Colonic mucosa (tissue), 4 donors: ENCODE data around the gene TASP1. TPM values are rescaled to one million over a fixed set of nuclear protein-coding genes. Genes with fewer than 3 reads are reported as not detected.

Experiments
- DNase-seq: peaks from one replicate; pipeline ENCODE4 v3.0.0-alpha.2; 2020
- H3K27ac ChIP-seq: fragments of 200-600 bp; one replicate; pipeline ENCODE4 v1.8.0; 2021
- H3K27me3 ChIP-seq: fragments of 200-600 bp; one replicate; pipeline ENCODE4 v1.8.0; 2021
- H3K36me3 ChIP-seq: fragments of 200-600 bp; one replicate; pipeline ENCODE4 v1.8.0; 2021
- H3K4me1 ChIP-seq: fragments of 200-600 bp; one replicate; pipeline ENCODE4 v1.8.0; 2021; ENCODE audit warnings: mild to moderate bottlenecking
- H3K4me3 ChIP-seq: fragments of 200-600 bp; one replicate; pipeline ENCODE4 v1.8.0; 2021
- H3K9ac ChIP-seq, 2 donors: one replicate each; pipeline ENCODE4 v1.7.0; 2013; ENCODE audit warnings: control low read depth in 2 of 2, low read depth in 2 of 2, low read length in 2 of 2
- H3K9me3 ChIP-seq: fragments of 200-600 bp; one replicate; pipeline ENCODE4 v1.8.0; 2021
- intact Hi-C: fragments of 100-400 bp; cut with DNase I; formaldehyde crosslinking; loops from one replicate; pipeline ENCODE4 v1.14.1; 2022
- total RNA-seq, 2 donors: library from RNA; stranded (reverse); fragmentation: NEBNext Ultra II Directional in 1 of 2; extraction: Animal tissue kit (Norgen Biotek cat#: 25700) in 1 of 2; gene quantifications; one replicate each; pipeline ENCODE4 v1.2.1, GENCODE V29; 2021
- TF ChIP-seq, protein P1 (sequence below): fragments of 200-600 bp; IDR thresholded peaks from one replicate; pipeline ENCODE4 v1.8.0; 2022; ENCODE audit warnings: antibody characterized with exemption, mild to moderate bottlenecking
- donor health status: healthy.
- donor health status: DM: no; HTN: no; CAD: no.
- donor health status: DM: no; HTN: no; CAD: no.

Gene TASP1
- total RNA-seq, 2 donors from 2014 or later = 9.4 to 12.6 TPM

DNA sequence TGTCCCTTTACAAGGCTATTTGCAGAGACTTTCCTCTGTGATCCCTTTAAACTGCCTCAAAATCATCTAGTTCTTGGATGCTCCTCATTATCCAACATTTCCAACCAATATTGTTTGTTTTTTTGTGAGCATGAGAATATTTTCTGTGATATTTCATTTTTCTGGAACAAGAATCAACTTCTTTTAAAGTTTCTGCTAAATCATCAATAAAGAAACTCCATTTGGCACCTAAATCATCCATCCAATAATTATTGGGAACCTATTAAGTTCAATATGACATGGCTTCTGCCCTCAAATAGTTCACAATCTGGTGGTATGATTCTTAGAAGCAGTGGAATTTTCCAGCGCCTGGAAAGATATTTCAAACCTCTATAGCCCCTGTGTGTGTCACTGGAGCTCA is 210.0 kb downstream of the TASP1 start:
- intact Hi-C loops = no loop called here
- H3K4me3 ChIP-seq = no peak overlapping the region
- TF ChIP-seq, protein P1, sequence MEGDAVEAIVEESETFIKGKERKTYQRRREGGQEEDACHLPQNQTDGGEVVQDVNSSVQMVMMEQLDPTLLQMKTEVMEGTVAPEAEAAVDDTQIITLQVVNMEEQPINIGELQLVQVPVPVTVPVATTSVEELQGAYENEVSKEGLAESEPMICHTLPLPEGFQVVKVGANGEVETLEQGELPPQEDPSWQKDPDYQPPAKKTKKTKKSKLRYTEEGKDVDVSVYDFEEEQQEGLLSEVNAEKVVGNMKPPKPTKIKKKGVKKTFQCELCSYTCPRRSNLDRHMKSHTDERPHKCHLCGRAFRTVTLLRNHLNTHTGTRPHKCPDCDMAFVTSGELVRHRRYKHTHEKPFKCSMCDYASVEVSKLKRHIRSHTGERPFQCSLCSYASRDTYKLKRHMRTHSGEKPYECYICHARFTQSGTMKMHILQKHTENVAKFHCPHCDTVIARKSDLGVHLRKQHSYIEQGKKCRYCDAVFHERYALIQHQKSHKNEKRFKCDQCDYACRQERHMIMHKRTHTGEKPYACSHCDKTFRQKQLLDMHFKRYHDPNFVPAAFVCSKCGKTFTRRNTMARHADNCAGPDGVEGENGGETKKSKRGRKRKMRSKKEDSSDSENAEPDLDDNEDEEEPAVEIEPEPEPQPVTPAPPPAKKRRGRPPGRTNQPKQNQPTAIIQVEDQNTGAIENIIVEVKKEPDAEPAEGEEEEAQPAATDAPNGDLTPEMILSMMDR = no peak
- H3K27ac ChIP-seq = no peak overlapping the region
- DNase-seq = no peak
- H3K4me1 ChIP-seq = peaks cover 7% of the 10 kb centered on the region
- no peak overlapping the region for H3K9ac ChIP-seq
- no peaks in the 10 kb centered on the region for H3K36me3 ChIP-seq
- no peaks in the 10 kb centered on the region for H3K9me3 ChIP-seq
- no peaks in the 10 kb centered on the region for H3K27me3 ChIP-seq

DNA sequence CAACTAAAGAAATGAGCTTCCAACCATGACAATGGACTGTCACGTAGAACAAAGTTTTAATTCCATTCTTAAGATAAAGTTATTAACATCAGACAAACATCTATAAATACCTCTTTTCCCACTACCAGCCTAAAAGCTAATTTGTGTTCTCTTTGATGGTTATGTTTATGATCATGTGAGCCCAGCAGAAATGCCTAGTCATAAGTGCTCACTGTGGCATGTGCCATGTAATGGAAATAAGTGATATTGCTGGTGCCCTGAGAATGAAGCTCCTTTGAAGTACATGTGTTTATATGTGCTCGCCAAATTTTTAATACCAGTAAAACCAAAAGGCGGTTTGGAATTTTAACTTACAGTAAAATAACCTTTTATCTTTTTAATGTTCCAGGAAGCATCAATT is 211.9 kb downstream of the TASP1 start:
- Histone ChIP-seq H3K27ac (no peak overlapping the region), H3K4me1 (peaks cover 7% of the 10 kb centered on the region), H3K9me3 (no peaks in the 10 kb centered on the region), H3K27me3 (no peaks in the 10 kb centered on the region), H3K9ac (no peak overlapping the region), H3K4me3 (no peak overlapping the region), H3K36me3 (no peaks in the 10 kb centered on the region)
- intact Hi-C loops = no loop called here
- TF ChIP-seq, protein P1 = no peak
- DNase-seq = no peak

DNA sequence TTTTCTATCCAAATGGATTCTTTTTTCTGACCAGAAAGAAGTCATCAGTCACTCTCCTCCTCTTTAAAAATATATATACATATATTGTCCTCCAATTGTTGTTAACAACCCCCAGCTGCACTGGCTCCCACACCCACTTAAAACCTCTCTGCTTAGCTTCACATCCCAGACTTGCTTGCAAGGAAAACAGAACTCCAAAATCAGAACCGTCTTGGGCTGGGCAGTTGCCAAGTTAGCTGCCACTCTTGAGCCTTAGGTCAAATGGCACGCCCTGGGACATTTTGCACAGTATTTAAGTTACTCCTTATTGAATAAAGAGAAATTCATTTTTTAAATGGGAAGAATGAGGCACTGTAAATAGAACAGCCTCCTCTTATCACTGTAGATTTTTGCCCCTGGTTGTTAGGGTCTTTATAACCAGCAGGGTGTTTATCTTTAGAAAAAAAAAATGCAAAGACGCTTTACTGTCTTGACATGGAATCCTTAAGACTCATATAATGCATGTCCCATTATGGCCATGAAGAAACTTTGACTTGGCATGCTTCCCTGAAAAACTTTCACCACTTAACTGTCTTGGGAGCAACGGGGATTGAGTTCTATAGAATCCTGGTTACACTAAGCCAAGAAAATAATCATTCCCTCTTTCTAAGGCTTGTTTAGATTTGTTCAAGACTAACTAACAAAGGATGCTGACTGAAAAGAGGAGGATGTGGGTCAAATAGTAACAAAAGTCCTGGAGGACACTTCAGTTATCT is 213.2 kb downstream of the TASP1 start:
- TF ChIP-seq, protein P1 = no peak
- Histone ChIP-seq H3K4me1 (peaks cover 7% of the 10 kb centered on the region), H3K9ac (no peak overlapping the region), H3K27me3 (no peaks in the 10 kb centered on the region), H3K27ac (no peak overlapping the region), H3K4me3 (no peak overlapping the region), H3K9me3 (no peaks in the 10 kb centered on the region), H3K36me3 (no peaks in the 10 kb centered on the region)
- no peak for DNase-seq
- intact Hi-C loops = no loop called here

DNA sequence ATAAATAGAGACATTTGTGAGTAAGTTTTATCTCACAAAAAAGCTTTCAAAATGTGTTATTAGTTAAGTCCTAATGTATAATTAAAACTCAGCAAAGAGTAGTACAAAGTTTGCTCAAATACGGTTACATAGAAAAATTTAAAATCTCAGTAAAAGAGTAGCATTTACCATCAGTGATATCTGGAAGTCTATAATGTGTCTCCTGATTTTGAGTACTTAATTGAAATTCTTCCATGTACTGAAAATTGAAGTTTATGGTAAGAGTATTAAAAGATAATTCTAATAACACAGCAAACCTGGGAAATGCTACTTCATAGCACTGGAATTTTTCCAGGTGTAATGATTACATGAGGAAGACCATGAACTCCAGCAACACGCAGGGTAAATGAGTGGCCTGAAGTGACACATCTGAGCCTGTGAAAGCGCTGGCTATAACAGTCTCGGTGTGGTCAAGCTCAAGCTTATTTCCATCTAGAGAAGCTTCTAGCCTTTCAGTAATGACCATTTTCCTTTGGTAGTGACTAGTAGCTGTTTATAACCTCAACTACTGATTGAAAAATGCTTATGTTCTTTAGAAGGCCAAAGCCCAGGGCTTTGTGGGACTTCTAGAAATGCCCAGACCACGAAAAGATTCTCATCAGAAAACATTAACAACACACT is 214.4 kb downstream of the TASP1 start:
- Histone ChIP-seq H3K36me3 (no peaks in the 10 kb centered on the region), H3K27me3 (no peaks in the 10 kb centered on the region), H3K9me3 (no peaks in the 10 kb centered on the region), H3K9ac (no peak overlapping the region), H3K4me3 (no peak overlapping the region), H3K4me1 (peaks cover 7% of the 10 kb centered on the region), H3K27ac (no peak overlapping the region)
- intact Hi-C loops = no loop called here
- TF ChIP-seq, protein P1 = no peak
- no peak for DNase-seq

DNA sequence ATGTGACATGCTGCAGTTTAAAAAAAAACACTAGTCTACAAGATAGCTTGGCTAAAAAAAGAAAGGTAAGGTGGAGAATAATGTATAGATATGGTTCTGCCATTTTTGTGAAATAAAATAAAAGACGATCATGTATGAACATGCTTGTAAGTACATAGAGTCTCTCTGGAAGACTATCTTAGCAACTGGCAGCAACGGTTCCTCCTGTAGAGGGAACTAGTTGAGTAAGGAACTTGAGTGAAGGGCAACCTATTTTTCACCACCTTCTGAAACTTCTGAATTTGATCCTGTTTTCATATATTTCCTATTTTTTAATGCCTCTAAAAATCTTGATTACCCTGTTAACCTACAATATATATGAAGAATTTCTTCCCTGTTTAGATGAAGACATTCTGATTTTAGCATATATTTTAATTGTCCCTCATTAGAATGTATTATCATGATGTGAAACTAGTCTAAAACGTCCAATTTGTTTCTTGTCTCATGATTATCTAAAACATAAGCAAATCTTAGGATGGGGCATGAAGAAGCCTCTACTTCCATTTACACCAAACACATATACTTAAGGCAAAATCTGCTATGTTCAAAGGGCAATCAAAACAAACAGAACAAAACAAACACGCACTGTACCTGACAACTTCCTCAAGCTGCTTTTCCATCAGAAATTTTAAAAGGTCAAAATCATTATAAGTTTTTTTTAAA is 215.1 kb downstream of the TASP1 start:
- no peak overlapping the region for H3K27ac ChIP-seq
- intact Hi-C loops = no loop called here
- H3K27me3 ChIP-seq = no peaks in the 10 kb centered on the region
- no peaks in the 10 kb centered on the region for H3K9me3 ChIP-seq
- no peak overlapping the region for H3K4me3 ChIP-seq
- no peak overlapping the region for H3K9ac ChIP-seq
- DNase-seq = no peak
- peaks cover 7% of the 10 kb centered on the region for H3K4me1 ChIP-seq
- no peaks in the 10 kb centered on the region for H3K36me3 ChIP-seq
- TF ChIP-seq, protein P1 = no peak
